ENCODE data around the gene MTERF2. TPM values are rescaled to one million over a fixed set of nuclear protein-coding genes. Genes with fewer than 3 reads are reported as not detected.

The MTERF2 gene
- total and polyA plus RNA-seq, 2 of the 13 experiments (the other 11 are each of a cell fraction or from before 2014, with no cell fraction given) = 8.0 to 11.6 TPM

DNA sequence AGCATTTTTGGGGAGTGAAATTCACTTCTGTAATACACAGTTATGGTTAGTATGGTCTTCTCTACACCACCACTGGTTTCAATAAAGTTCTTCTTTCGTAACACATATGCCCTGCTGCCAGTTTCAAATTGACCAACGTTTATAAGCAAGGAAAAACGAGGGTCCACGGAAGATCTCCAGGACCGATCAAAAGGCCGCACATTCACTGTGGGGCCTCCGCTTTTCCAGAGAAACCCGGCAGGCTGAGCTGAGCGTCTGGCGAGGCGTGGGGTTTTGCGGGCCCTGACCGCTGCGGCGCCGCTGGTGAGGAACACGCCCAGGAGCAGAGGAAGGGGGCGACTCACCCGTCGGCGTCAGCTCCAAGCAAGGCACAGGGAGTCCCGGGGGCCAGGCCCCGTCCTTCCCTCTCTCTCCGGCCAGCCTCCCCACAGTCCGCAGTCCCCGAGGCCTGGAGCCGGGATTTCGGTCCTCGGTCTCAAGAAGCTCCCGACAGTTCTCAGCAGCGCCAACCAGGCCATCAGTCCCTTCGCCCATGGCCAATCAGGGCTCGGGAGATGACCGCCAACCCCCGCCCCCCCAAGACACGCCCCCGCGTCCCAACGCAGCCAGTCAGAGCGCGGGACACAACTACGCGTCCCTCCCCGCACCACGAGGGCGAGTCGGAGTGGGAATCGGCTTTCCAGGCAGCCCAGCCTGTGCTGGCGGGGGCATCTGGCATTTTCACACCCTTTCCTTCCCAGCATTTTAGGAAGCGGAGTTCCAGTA, at the start of gene MTERF2 (continued):
- TF ChIP-seq, protein P1, sequence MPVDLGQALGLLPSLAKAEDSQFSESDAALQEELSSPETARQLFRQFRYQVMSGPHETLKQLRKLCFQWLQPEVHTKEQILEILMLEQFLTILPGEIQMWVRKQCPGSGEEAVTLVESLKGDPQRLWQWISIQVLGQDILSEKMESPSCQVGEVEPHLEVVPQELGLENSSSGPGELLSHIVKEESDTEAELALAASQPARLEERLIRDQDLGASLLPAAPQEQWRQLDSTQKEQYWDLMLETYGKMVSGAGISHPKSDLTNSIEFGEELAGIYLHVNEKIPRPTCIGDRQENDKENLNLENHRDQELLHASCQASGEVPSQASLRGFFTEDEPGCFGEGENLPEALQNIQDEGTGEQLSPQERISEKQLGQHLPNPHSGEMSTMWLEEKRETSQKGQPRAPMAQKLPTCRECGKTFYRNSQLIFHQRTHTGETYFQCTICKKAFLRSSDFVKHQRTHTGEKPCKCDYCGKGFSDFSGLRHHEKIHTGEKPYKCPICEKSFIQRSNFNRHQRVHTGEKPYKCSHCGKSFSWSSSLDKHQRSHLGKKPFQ (CRISPR knock-in tag; IDR thresholded peaks at IDR 0.05; ENCODE audit: insufficient replicate concordance) = peak; percentile 94
- TF ChIP-seq ZFP36L2 (CRISPR knock-in tag; IDR thresholded peaks at IDR 0.05) = no peak
- peak; percentile 33; the same call in 1 of the 2 replicates for TF ChIP-seq FOXO1 (CRISPR knock-in tag; IDR thresholded peaks at IDR 0.05)
- TF ChIP-seq, protein P2, sequence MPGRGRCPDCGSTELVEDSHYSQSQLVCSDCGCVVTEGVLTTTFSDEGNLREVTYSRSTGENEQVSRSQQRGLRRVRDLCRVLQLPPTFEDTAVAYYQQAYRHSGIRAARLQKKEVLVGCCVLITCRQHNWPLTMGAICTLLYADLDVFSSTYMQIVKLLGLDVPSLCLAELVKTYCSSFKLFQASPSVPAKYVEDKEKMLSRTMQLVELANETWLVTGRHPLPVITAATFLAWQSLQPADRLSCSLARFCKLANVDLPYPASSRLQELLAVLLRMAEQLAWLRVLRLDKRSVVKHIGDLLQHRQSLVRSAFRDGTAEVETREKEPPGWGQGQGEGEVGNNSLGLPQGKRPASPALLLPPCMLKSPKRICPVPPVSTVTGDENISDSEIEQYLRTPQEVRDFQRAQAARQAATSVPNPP (CRISPR knock-in tag; IDR thresholded peaks at IDR 0.05) = 0 out of 2 replicates have a peak, but pooled peaks have one; percentile 52
- peak; percentile 82; the same call in 1 of the 2 replicates for TF ChIP-seq ZNF678 (CRISPR knock-in tag; IDR thresholded peaks at IDR 0.05)
- peak; percentile 96 for TF ChIP-seq SRY (CRISPR knock-in tag; IDR thresholded peaks at IDR 0.05)
- TF ChIP-seq, protein P3, sequence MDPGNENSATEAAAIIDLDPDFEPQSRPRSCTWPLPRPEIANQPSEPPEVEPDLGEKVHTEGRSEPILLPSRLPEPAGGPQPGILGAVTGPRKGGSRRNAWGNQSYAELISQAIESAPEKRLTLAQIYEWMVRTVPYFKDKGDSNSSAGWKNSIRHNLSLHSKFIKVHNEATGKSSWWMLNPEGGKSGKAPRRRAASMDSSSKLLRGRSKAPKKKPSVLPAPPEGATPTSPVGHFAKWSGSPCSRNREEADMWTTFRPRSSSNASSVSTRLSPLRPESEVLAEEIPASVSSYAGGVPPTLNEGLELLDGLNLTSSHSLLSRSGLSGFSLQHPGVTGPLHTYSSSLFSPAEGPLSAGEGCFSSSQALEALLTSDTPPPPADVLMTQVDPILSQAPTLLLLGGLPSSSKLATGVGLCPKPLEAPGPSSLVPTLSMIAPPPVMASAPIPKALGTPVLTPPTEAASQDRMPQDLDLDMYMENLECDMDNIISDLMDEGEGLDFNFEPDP (CRISPR knock-in tag; conservative IDR thresholded peaks at IDR 0.05) = no peak
- TF ChIP-seq, protein P4, sequence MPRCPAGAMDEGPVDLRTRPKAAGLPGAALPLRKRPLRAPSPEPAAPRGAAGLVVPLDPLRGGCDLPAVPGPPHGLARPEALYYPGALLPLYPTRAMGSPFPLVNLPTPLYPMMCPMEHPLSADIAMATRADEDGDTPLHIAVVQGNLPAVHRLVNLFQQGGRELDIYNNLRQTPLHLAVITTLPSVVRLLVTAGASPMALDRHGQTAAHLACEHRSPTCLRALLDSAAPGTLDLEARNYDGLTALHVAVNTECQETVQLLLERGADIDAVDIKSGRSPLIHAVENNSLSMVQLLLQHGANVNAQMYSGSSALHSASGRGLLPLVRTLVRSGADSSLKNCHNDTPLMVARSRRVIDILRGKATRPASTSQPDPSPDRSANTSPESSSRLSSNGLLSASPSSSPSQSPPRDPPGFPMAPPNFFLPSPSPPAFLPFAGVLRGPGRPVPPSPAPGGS (CRISPR knock-in tag; IDR thresholded peaks at IDR 0.05) = no peak
- TF ChIP-seq IRX3 (CRISPR knock-in tag; IDR thresholded peaks at IDR 0.05; ENCODE audit: borderline replicate concordance, low read depth) = peak; percentile 83
- TF ChIP-seq HDAC1 (CRISPR knock-in tag; IDR thresholded peaks at IDR 0.05) = peak; percentile 73
- TF ChIP-seq ZNF761 (CRISPR knock-in tag; conservative IDR thresholded peaks at IDR 0.05) = peak; percentile 56; the same call in 1 of the 2 replicates
- peak; percentile 92 for TF ChIP-seq KMT2A (CRISPR knock-in tag; IDR thresholded peaks at IDR 0.05)
- peak; percentile 70 for TF ChIP-seq PHF5A (CRISPR knock-in tag; IDR thresholded peaks at IDR 0.05; ENCODE audit: low read depth, unreplicated experiment)
- TF ChIP-seq ARNT (IDR thresholded peaks at IDR 0.05) = no peak
- TF ChIP-seq PITX1 (CRISPR knock-in tag; IDR thresholded peaks at IDR 0.05) = 0 out of 2 replicates have a peak, but pooled peaks have one; percentile 35
- TF ChIP-seq, protein P5, sequence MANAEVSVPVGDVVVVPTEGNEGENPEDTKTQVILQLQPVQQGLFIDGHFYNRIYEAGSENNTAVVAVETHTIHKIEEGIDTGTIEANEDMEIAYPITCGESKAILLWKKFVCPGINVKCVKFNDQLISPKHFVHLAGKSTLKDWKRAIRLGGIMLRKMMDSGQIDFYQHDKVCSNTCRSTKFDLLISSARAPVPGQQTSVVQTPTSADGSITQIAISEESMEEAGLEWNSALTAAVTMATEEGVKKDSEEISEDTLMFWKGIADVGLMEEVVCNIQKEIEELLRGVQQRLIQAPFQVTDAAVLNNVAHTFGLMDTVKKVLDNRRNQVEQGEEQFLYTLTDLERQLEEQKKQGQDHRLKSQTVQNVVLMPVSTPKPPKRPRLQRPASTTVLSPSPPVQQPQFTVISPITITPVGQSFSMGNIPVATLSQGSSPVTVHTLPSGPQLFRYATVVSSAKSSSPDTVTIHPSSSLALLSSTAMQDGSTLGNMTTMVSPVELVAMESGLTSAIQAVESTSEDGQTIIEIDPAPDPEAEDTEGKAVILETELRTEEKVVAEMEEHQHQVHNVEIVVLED (CRISPR knock-in tag; IDR thresholded peaks at IDR 0.05; ENCODE audit: borderline replicate concordance) = peak; percentile 74; the same call in 1 of the 2 replicates
- TF ChIP-seq CBX1 (IDR thresholded peaks at IDR 0.05; ENCODE audit: low read depth) = no peak
- TF ChIP-seq RBAK (CRISPR knock-in tag; IDR thresholded peaks at IDR 0.05) = peak; percentile 38; the same call in 1 of the 2 replicates
- no peak for TF ChIP-seq ZNF7 (CRISPR knock-in tag; IDR thresholded peaks at IDR 0.05)
- peak; percentile 54 for TF ChIP-seq ELF3 (CRISPR knock-in tag; IDR thresholded peaks at IDR 0.05)
- TF ChIP-seq NFKB2 (CRISPR knock-in tag; IDR thresholded peaks at IDR 0.05; ENCODE audit: borderline replicate concordance) = peak; percentile 91; the same call in 1 of the 2 replicates
